Prostate gland (tissue), 2 donors: Measurements from ENCODE around the gene NET1.

Experiments used
- POLR2AphosphoS5 ChIP-seq: sonication (generic); formaldehyde crosslinking; IDR thresholded peaks from one replicate; pipeline ENCODE4 v1.6.1; 2017; ENCODE audit warnings: antibody characterized with exemption
- TF ChIP-seq, protein P1 (sequence below), 4 experiments: fragments of 200-600 bp in 2 of 4; fragments of 450-650 bp in 2 of 4; sonication (generic) in 2 of 4; IDR thresholded peaks; 1 replicate in 3 of 4; 2 replicates in 1 of 4; pipeline ENCODE4 v1.5.1; 2016 to 2019; ENCODE audit warnings: antibody characterized with exemption in 4 of 4, mild to moderate bottlenecking in 2 of 4, moderate library complexity in 2 of 4

GRCh38 chr10:5381187-5381586, 31.2 kb upstream of the NET1 start:
- TF ChIP-seq POLR2AphosphoS5: no peak
- TF ChIP-seq, protein P1, sequence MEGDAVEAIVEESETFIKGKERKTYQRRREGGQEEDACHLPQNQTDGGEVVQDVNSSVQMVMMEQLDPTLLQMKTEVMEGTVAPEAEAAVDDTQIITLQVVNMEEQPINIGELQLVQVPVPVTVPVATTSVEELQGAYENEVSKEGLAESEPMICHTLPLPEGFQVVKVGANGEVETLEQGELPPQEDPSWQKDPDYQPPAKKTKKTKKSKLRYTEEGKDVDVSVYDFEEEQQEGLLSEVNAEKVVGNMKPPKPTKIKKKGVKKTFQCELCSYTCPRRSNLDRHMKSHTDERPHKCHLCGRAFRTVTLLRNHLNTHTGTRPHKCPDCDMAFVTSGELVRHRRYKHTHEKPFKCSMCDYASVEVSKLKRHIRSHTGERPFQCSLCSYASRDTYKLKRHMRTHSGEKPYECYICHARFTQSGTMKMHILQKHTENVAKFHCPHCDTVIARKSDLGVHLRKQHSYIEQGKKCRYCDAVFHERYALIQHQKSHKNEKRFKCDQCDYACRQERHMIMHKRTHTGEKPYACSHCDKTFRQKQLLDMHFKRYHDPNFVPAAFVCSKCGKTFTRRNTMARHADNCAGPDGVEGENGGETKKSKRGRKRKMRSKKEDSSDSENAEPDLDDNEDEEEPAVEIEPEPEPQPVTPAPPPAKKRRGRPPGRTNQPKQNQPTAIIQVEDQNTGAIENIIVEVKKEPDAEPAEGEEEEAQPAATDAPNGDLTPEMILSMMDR (IDR thresholded peaks at IDR 0.05): no peak
